HCT116 (cell line): ENCODE data around the gene INPP5F. TPM values are rescaled to one million over a fixed set of nuclear protein-coding genes. Genes with fewer than 3 reads are reported as not detected.

ENCODE experiments used
- ATAC-seq: fragments of 200-7000 bp; cut with Tn5 transposase; 2 replicates; pipeline ENCODE4 v1.9.1; 2020; ENCODE audit warnings: mild to moderate bottlenecking, moderate library complexity
- BruUV-seq: library from RNA; stranded (reverse); fragments of 400-500 nt; replicated peaks from 2 replicates; lab custom pipeline; 2021; lab: Mats Ljungman, UMichigan
- CTCF ChIA-PET: fragments of 300-600 bp; sonication (Branson Sonifier 250); formaldehyde crosslinking; loops from one replicate; lab custom pipeline; 2021; ENCODE audit warnings: antibody characterized with exemption; lab: Charles Lee
- POLR2A ChIA-PET: fragments of 300-600, 350-600 bp; sonication (Branson Sonifier 250); formaldehyde crosslinking; loops from one replicate; lab custom pipeline; 2021; ENCODE audit warnings: antibody characterized with exemption; lab: Charles Lee
- RAD21 ChIA-PET, 2 experiments: fragments of 300-600 bp; sonication (Branson Sonifier 250); formaldehyde crosslinking; loops; one replicate each; lab custom pipeline; 2023; ENCODE audit warnings: low total read pairs in 2 of 2; ENCODE audit not compliant: uncharacterized antibody in 2 of 2, unreplicated experiment in 2 of 2, low non-redundant PET in 1 of 2; lab: Charles Lee
- DNase-seq: peaks from one replicate; pipeline ENCODE4 v3.0.0-alpha.2; 2010; ENCODE audit warnings: low read depth, low spot score
- H2AFZ ChIP-seq: fragments of 200-600 bp; shearing (Covaris generic), sonication (generic); 2 replicates; pipeline ENCODE4 v1.6.1; 2017; ENCODE audit warnings: low read depth, mixed run types, mixed read lengths, antibody characterized with exemption, low read length; ENCODE audit not compliant: poor library complexity, severe bottlenecking
- H3K27ac ChIP-seq: 2 replicates; pipeline ENCODE4 v1.5.1; 2012; ENCODE audit warnings: low read depth, low read length
- H3K27me3 ChIP-seq: fragments of 200-600 bp; sonication (generic); 2 replicates; pipeline ENCODE4 v1.6.1; 2016; ENCODE audit warnings: mixed run types, low read length, mixed read lengths; ENCODE audit not compliant: insufficient read depth
- H3K36me3 ChIP-seq, 2 experiments: fragments of 200-500 bp in 1 of 2; fragments of 200-600 bp in 1 of 2; sonication (Bioruptor generic) in 1 of 2; sonication (generic) in 1 of 2; 2 replicates each; pipeline versions ENCODE4 v1.5.1 to v1.6.1; 2014 to 2016; ENCODE audit warnings: low read length in 2 of 2, inconsistent platforms in 1 of 2, mixed read lengths in 1 of 2, mixed run types in 1 of 2; ENCODE audit not compliant: insufficient read depth in 2 of 2, control insufficient read depth in 1 of 2
- H3K4me1 ChIP-seq, 2 experiments: fragments of 200-600 bp in 1 of 2; sonication (generic) in 1 of 2; 2 replicates each; pipeline versions ENCODE4 v1.5.1 to v1.6.1; 2012 to 2017; ENCODE audit warnings: low read length in 2 of 2, inconsistent platforms in 1 of 2, mild to moderate bottlenecking in 1 of 2, mixed read lengths in 1 of 2, mixed run types in 1 of 2, moderate library complexity in 1 of 2; ENCODE audit not compliant: insufficient read depth in 2 of 2, control insufficient read depth in 1 of 2
- H3K4me2 ChIP-seq: fragments of 200-600 bp; sonication (generic); 2 replicates; pipeline ENCODE4 v1.6.1; 2017; ENCODE audit warnings: mixed run types, low read length, mixed read lengths
- H3K4me3 ChIP-seq, 2 experiments: fragments of 200-600 bp in 1 of 2; sonication (generic) in 1 of 2; replicated peaks in 1 of 2; 2 replicates each; pipeline ENCODE4 v1.5.1; 2011 to 2016; ENCODE audit warnings: low read length in 2 of 2, control low read depth in 1 of 2, low read depth in 1 of 2, mild to moderate bottlenecking in 1 of 2, mixed read lengths in 1 of 2, mixed run types in 1 of 2
- H3K79me2 ChIP-seq: fragments of 200-600 bp; sonication (generic); 2 replicates; pipeline ENCODE4 v1.6.1; 2017; ENCODE audit warnings: mild to moderate bottlenecking, mixed run types, low read length, moderate library complexity, mixed read lengths; ENCODE audit not compliant: insufficient read depth
- H3K9ac ChIP-seq: fragments of 200-600 bp; sonication (generic); 2 replicates; pipeline ENCODE4 v1.6.1; 2016; ENCODE audit warnings: low read length, mixed read lengths
- H3K9me2 ChIP-seq: fragments of 200-600 bp; sonication (generic), shearing (Covaris generic); 2 replicates; pipeline ENCODE4 v1.6.1; 2017; ENCODE audit warnings: mixed run types, mild to moderate bottlenecking, moderate library complexity; ENCODE audit not compliant: insufficient read depth
- H3K9me3 ChIP-seq, 2 experiments: fragments of 200-500 bp in 1 of 2; fragments of 200-600 bp in 1 of 2; sonication (Bioruptor generic) in 1 of 2; sonication (generic) in 1 of 2; 2 replicates each; pipeline ENCODE4 v1.6.1; 2014 to 2017; ENCODE audit warnings: low read length in 2 of 2, mixed read lengths in 2 of 2, inconsistent platforms in 1 of 2, low read depth in 1 of 2, mild to moderate bottlenecking in 1 of 2, mixed run types in 1 of 2, moderate library complexity in 1 of 2; ENCODE audit not compliant: control insufficient read depth in 1 of 2, insufficient read depth in 1 of 2
- H4K20me1 ChIP-seq: fragments of 200-600 bp; sonication (generic), shearing (Covaris generic); 2 replicates; pipeline ENCODE4 v1.6.1; 2017; ENCODE audit warnings: mixed run types, mild to moderate bottlenecking, moderate library complexity; ENCODE audit not compliant: insufficient read depth
- CBX3 ChIP-seq: IDR thresholded peaks from 2 replicates; pipeline ENCODE4 v1.6.1; 2012; ENCODE audit warnings: low read depth
- CTCF ChIP-seq, 3 experiments: fragments of 200-600 bp in 1 of 3; sonication (generic) in 1 of 3; IDR thresholded peaks in 2 of 3; conservative IDR thresholded peaks in 1 of 3; 2 replicates each; pipeline ENCODE4 v1.5.1; 2012 to 2017; ENCODE audit warnings: low read depth in 2 of 3, low read length in 2 of 3, antibody characterized with exemption in 1 of 3, borderline replicate concordance in 1 of 3, control low read depth in 1 of 3, mild to moderate bottlenecking in 1 of 3, mixed read lengths in 1 of 3, mixed run types in 1 of 3, moderate library complexity in 1 of 3; ENCODE audit not compliant: insufficient read depth in 1 of 3
- EGR1 ChIP-seq: IDR thresholded peaks from 2 replicates; pipeline ENCODE4 v1.6.1; 2012; ENCODE audit warnings: low read depth
- ELF1 ChIP-seq: IDR thresholded peaks from 2 replicates; pipeline ENCODE4 v1.6.1; 2012; ENCODE audit warnings: low read depth, borderline replicate concordance
- EZH2phosphoT487 ChIP-seq: fragments of 200-600 bp; IDR thresholded peaks from 2 replicates; pipeline ENCODE4 v1.6.1; 2018; ENCODE audit warnings: antibody characterized with exemption, borderline replicate concordance
- FOSL1 ChIP-seq: IDR thresholded peaks from 2 replicates; pipeline ENCODE4 v1.6.1; 2012; ENCODE audit warnings: low read depth
- JUND ChIP-seq: IDR thresholded peaks from 2 replicates; pipeline ENCODE4 v1.6.1; 2012
- SIN3A ChIP-seq: IDR thresholded peaks from 2 replicates; pipeline ENCODE4 v1.6.1; 2012; ENCODE audit warnings: low read depth
- SP1 ChIP-seq: IDR thresholded peaks from 2 replicates; pipeline ENCODE4 v1.6.1; 2012; ENCODE audit warnings: low read depth
- TCF7L2 ChIP-seq: IDR thresholded peaks from 2 replicates; pipeline ENCODE4 v1.7.0; 2011; ENCODE audit warnings: borderline replicate concordance, inconsistent platforms; ENCODE audit not compliant: insufficient read depth, insufficient read length; ENCODE audit errors: extremely low read depth
- ZBTB33 ChIP-seq: IDR thresholded peaks from 2 replicates; pipeline ENCODE4 v1.6.1; 2011; ENCODE audit warnings: mild to moderate bottlenecking, low read length, moderate library complexity; ENCODE audit not compliant: insufficient replicate concordance; ENCODE audit errors: extremely low read depth
- ZFX ChIP-seq: fragments of 450-650 bp; IDR thresholded peaks from 2 replicates; pipeline ENCODE4 v1.6.1; 2017
- ZNF274 ChIP-seq: fragments of 200-500 bp; sonication (Bioruptor generic); IDR thresholded peaks from 2 replicates; pipeline ENCODE4 v1.6.1; 2014; ENCODE audit warnings: mild to moderate bottlenecking, low read depth, low read length, inconsistent platforms
- intact Hi-C: fragments of 100-400 bp; cut with micrococcal nuclease; formaldehyde crosslinking; loops from 2 replicates; pipeline ENCODE4 v1.10.0; 2022
- total RNA-seq: library from RNA; stranded (reverse); gene quantifications from one replicate; pipeline ENCODE4 v1.2.1, GENCODE V29; 2021; ENCODE audit not compliant: unreplicated experiment

The INPP5F gene
- total RNA-seq, 1 experiment from 2014 or later = 21.6 TPM

GRCh38 chr10:119703903-119704508 is 21.8 kb upstream of the INPP5F start:
- TF ChIP-seq ZNF274 = no peak
- no peak for TF ChIP-seq TCF7L2
- no peak for TF ChIP-seq SP1
- no peak for TF ChIP-seq CTCF (IDR thresholded peaks at IDR 0.05 in 2 of 3, conservative IDR thresholded peaks at IDR 0.05 in 1 of 3; ENCODE audit: borderline replicate concordance in 1 of 3, insufficient read depth in 1 of 3, low read depth in 2 of 3, low read length in 2 of 3)
- TF ChIP-seq EGR1 = no peak
- no peak for TF ChIP-seq SIN3A
- no peak for TF ChIP-seq CBX3
- TF ChIP-seq FOSL1 = no peak
- TF ChIP-seq ZFX = no peak
- TF ChIP-seq ZBTB33 = no peak
- TF ChIP-seq EZH2phosphoT487 = no peak
- no peak for TF ChIP-seq JUND
- no peak for TF ChIP-seq ELF1
- TF ChIP-seq, all 23 proteins: peak for 0
- Histone ChIP-seq H3K27me3 (no peaks in the 10 kb centered on the region), H3K9ac (no peak overlapping the region), H3K27ac (no peak overlapping the region), H4K20me1 (no peaks in the 10 kb centered on the region), H3K4me2 (no peak overlapping the region), H3K79me2 (no peaks in the 10 kb centered on the region), H2AFZ (no peak overlapping the region), H3K4me3 (no peak overlapping the region), H3K9me3 (peaks cover 0 to 6% of the 10 kb centered on the region in 2 experiments; a peak in 1 of 4 replicates), H3K4me1 (0 out of 4 replicates have a peak, but pooled peaks cover 0 to 4% of the 10 kb centered on the region in 2 experiments), H3K36me3 (no peaks in the 10 kb centered on the region), H3K9me2 (no peaks in the 10 kb centered on the region)
- ChIA-PET RAD21 (no interaction called here), CTCF (interaction anchor here (1.2 kb wide), 1 partner anchor 22 kb away, joined by 3 read pairs; the partner anchor contains the start of gene INPP5F), POLR2A (interaction anchor here (0.6 to 0.7 kb wide), 2 partner anchors 15 to 1878 kb away, joined by 4 to 5 read pairs; no protein-coding TSS in a partner anchor)
- DNase-seq = no peak
- intact Hi-C loops = no loop called here
- ATAC-seq = no peak
- no TSS peak for BruUV-seq
